IMR-90 (cell line): ENCODE results near the gene THBS4.

Source experiments
- CTCF ChIP-seq: conservative IDR thresholded peaks from 2 replicates; pipeline ENCODE4 v1.5.1; 2012; ENCODE audit warnings: mild to moderate bottlenecking, low read depth, low read length, improper control_type of control experiment
- RAD21 ChIP-seq: IDR thresholded peaks from 2 replicates; pipeline ENCODE4 v1.6.1; 2012; ENCODE audit warnings: low read length, improper control_type of control experiment
- SMC3 ChIP-seq: fragments of 150-350 bp; IDR thresholded peaks from 2 replicates; pipeline ENCODE4 v1.6.1; 2016; ENCODE audit warnings: low read depth, mild to moderate bottlenecking, antibody characterized with exemption, low read length, moderate library complexity

GRCh38 chr5:80026841-80027240, 8.3 kb upstream of the THBS4 start:
- TF ChIP-seq CTCF = no peak
- no peak for TF ChIP-seq SMC3
- TF ChIP-seq RAD21 = no peak
